Activated T-cell treated with anti-CD3 and anti-CD28 coated beads, Interleukin-2, amount 50 U/mL, for 4 hours (primary cell): ENCODE results near the gene NIN. TPM values are rescaled to one million over a fixed set of nuclear protein-coding genes. Genes with fewer than 3 reads are reported as not detected.
A peak's percentile ranks its signal among the peaks of the same experiment; 100 is the strongest.

ENCODE experiments used
- ATAC-seq, 2 donors: fragments of 200-7000 bp; cut with Tn5 transposase; one replicate each; pipeline ENCODE4 v1.10.0; 2021
- DNase-seq: peaks from one replicate; pipeline ENCODE4 v3.0.0-alpha.2; 2020
- H3K27me3 Mint-ChIP-seq: one replicate; pipeline ENCODE4 v1.8.0; 2021; ENCODE audit warnings: low read depth, mixed read lengths
- H3K36me3 Mint-ChIP-seq: one replicate; pipeline ENCODE4 v1.8.0; 2022; ENCODE audit warnings: mixed read lengths; ENCODE audit not compliant: insufficient read depth
- H3K4me1 Mint-ChIP-seq: one replicate; pipeline ENCODE4 v1.8.0; 2021; ENCODE audit warnings: low read depth, mixed read lengths
- H3K4me3 Mint-ChIP-seq: one replicate; pipeline ENCODE4 v1.8.0; 2021; ENCODE audit warnings: mild to moderate bottlenecking, moderate library complexity, mixed read lengths
- H3K9me3 Mint-ChIP-seq: one replicate; pipeline ENCODE4 v1.8.0; 2021; ENCODE audit warnings: mixed read lengths
- total RNA-seq, 3 donors: library from RNA; stranded (reverse); gene quantifications; one replicate each; pipeline ENCODE4 v1.2.1, GENCODE V29; 2021

The NIN gene
- total RNA-seq, 3 donors from 2014 or later, result 43.9 to 50.2 (median 46.5) TPM

- H3K36me3 Mint-ChIP-seq, result no peaks in the 10 kb centered on the region
- H3K9me3 Mint-ChIP-seq, result no peaks in the 10 kb centered on the region
- H3K27me3 Mint-ChIP-seq, result no peaks in the 10 kb centered on the region
- DNase-seq, result no peak
- ATAC-seq, result no peak
- peaks cover 5% of the 10 kb centered on the region for H3K4me1 Mint-ChIP-seq
- H3K4me3 Mint-ChIP-seq, result no peak overlapping the region
Observed at GRCh38 chr14:50854521-50854920, 23.6 kb upstream of the NIN start.

DNA sequence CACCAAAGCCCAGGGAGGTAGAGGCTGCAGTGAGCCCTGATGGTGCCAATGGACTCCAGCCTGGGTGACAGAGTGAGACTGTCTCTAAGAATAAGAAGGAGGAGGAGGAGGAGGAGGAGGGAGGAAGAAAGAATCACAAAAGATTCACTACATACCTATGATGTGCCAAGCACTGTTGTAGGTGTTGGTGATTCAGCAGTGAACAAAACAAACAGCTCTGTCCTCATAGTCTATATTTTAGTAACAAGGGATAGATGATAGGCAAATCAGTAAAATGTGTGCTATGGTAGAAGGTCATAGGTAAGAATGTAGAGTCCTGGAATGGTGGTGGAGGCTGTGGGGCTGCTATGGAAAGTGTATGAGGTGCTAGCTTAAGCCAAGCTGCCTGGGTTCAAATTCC is 22.9 kb upstream of the NIN start:
- H3K9me3 Mint-ChIP-seq, result no peaks in the 10 kb centered on the region
- H3K36me3 Mint-ChIP-seq, result no peaks in the 10 kb centered on the region
- H3K27me3 Mint-ChIP-seq, result no peaks in the 10 kb centered on the region
- H3K4me1 Mint-ChIP-seq, result no peaks in the 10 kb centered on the region
- ATAC-seq (peak; percentile 30 to 61), DNase-seq (no peak)
- H3K4me3 Mint-ChIP-seq, result no peak overlapping the region

DNA sequence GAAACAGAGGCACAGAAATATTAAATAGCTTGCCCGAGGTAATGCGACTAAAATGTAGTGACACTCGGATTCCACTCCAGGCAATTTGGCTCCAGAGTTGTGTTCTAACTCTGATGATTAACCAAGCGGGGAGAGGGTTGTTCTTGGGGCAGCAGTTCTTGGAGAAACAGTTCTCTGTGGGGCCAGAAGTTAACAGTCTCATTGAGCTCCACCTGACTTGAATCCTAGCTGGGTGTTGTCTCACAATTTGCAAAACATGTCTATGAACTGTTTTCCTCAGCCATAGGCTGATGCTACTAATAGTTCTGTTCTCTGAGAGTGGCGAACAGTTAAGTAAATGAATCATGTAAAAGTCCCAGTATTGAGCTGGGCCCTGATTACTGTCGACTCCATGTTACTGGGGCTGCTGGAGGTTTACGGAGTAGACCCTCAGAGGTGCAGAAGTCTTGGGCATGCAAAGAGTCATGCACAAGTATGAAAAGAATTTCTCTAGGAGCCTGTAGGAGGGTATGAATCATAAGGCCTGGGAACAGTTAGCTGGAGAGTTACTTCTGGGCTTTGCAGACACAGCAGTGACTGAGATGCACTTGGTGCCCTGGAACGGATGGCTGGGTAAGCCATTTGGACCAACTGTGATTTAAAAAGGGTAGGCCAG is 15.4 kb upstream of the NIN start:
- ATAC-seq, result no peak

GRCh38 chr14:50845166-50845565 is 14.2 kb upstream of the NIN start:
- H3K4me3 Mint-ChIP-seq, result no peak overlapping the region
- ATAC-seq (no peak), DNase-seq (no peak)
- H3K4me1 Mint-ChIP-seq, result peaks cover 1% of the 10 kb centered on the region
- H3K9me3 Mint-ChIP-seq, result no peaks in the 10 kb centered on the region
- no peaks in the 10 kb centered on the region for H3K36me3 Mint-ChIP-seq
- H3K27me3 Mint-ChIP-seq, result peaks cover 5% of the 10 kb centered on the region

More for the DNA sequence above, 15.4 kb upstream of the NIN start:
- Mint-ChIP-seq H3K36me3 (no peaks in the 10 kb centered on the region), H3K27me3 (peaks cover 5% of the 10 kb centered on the region), H3K4me3 (no peak overlapping the region), H3K4me1 (no peaks in the 10 kb centered on the region), H3K9me3 (no peaks in the 10 kb centered on the region)
- DNase-seq, result no peak

DNA sequence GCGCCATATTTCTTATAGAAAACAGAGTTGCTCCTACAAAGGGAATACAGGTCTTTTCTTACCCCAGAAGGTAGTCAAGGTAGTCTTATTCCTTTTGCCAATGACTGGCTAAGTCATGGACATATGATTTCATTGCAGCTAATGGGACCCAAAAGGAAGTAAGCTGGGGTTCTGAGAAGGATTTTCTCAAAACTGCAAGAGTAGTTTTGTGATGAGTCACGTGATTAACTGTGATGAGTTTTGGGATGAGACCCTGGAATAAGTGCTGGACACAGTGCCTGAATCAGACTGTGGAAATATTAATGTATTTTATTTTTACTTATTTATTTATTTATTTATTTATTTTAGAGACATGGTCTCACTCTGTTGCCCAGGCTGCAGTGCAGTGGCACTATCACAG is 13.4 kb upstream of the NIN start:
- ATAC-seq (no peak), DNase-seq (no peak)
- H3K4me1 Mint-ChIP-seq, result peaks cover 1% of the 10 kb centered on the region
- no peaks in the 10 kb centered on the region for H3K9me3 Mint-ChIP-seq
- H3K27me3 Mint-ChIP-seq, result peaks cover 5% of the 10 kb centered on the region
- H3K36me3 Mint-ChIP-seq, result no peaks in the 10 kb centered on the region
- no peak overlapping the region for H3K4me3 Mint-ChIP-seq

DNA sequence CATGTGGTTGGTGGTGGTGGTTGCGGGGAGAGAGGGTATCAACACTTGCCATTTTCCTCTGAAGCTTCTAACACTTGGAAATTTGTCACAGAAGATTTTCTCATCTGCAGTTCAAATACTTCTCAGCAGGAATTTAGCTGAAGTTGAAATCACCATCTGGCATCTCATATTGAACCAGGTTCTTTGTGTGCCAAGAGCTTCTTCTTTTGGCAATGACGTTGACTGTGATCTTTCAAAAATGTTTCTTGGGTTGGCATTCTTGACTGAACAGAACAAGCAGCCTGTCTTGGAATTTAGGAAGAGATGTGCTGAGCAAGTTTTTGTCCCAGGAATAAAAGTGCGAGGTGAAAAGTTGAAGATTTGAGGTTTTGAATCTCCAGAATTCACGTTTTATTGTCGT is 8.7 kb upstream of the NIN start:
- Mint-ChIP-seq H3K4me1 (peaks cover 18% of the 10 kb centered on the region), H3K27me3 (no peaks in the 10 kb centered on the region), H3K36me3 (no peaks in the 10 kb centered on the region), H3K9me3 (no peaks in the 10 kb centered on the region), H3K4me3 (no peak overlapping the region)
- DNase-seq (no peak), ATAC-seq (no peak)

DNA sequence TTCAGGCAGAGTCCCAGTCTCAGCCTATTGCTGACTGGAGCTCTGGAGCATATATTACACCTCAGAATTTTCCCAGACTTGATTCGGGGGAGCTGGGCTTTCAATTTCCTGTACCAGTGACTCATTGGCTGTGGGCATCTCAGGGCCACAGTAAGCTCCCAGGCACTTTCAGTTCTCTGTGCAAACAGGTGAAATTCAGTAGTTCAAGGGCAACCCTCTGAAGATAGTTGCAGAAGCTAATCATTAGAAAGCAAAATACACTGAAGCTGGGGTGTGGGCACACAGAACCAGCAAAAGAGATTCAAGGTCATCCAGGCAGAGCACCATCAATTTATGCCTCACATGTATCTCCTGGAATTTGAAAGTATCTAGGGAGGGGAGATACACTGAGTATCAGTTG is 8.1 kb upstream of the NIN start:
- Mint-ChIP-seq H3K4me3 (no peak overlapping the region), H3K27me3 (no peaks in the 10 kb centered on the region), H3K4me1 (peaks cover 23% of the 10 kb centered on the region), H3K36me3 (no peaks in the 10 kb centered on the region), H3K9me3 (no peaks in the 10 kb centered on the region)
- ATAC-seq, result peak; percentile 43 to 62
- no peak for DNase-seq

- no peaks in the 10 kb centered on the region for H3K27me3 Mint-ChIP-seq
- DNase-seq (no peak), ATAC-seq (no peak)
- H3K9me3 Mint-ChIP-seq, result no peaks in the 10 kb centered on the region
- H3K36me3 Mint-ChIP-seq, result no peaks in the 10 kb centered on the region
- no peak overlapping the region for H3K4me3 Mint-ChIP-seq
- H3K4me1 Mint-ChIP-seq, result peaks cover 26% of the 10 kb centered on the region
Observed at GRCh38 chr14:50837850-50838470, 7.0 kb upstream of the NIN start.

DNA sequence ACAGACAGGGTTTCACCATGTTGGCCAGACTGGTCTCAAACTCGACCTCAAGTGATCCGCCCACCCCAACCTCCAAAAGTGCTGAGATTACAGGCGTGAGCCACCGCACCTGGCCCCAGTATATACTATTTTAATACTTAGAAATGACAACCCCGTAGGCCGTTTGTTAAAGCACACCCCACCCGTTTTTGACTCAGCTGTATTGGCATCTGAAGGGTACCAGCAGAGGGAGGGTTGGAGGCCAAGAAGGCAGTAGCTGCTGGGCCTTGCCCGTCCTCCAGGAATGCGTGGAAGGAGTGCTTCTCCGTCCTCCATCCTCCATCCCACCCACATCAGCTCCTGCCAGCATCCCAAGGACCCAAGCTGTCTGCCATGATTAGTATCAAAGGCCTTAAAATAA is 6.3 kb upstream of the NIN start:
- no peak for ATAC-seq
- no peak for DNase-seq
- Mint-ChIP-seq H3K4me3 (no peak overlapping the region), H3K9me3 (no peaks in the 10 kb centered on the region), H3K36me3 (no peaks in the 10 kb centered on the region), H3K4me1 (peaks cover 28% of the 10 kb centered on the region), H3K27me3 (no peaks in the 10 kb centered on the region)

DNA sequence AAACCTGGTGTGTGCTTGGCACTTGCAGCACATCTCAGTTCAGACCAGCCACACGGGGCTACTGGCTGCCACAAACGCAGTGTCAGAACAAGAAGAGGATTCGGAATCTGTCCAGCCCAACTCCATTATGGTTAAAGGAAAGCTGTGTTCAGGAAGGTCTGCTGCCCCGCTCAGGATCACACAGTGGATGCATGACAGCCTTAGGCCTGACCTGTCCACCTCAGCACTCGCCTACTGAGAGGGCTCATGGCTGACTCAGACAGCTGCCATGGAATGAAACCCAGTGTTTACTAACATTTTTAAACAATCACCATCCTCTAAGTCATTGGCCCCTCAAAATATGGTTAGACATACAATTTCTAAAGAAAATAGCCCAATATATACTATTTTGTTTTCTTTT is 5.6 kb upstream of the NIN start:
- no peak for DNase-seq

DNA sequence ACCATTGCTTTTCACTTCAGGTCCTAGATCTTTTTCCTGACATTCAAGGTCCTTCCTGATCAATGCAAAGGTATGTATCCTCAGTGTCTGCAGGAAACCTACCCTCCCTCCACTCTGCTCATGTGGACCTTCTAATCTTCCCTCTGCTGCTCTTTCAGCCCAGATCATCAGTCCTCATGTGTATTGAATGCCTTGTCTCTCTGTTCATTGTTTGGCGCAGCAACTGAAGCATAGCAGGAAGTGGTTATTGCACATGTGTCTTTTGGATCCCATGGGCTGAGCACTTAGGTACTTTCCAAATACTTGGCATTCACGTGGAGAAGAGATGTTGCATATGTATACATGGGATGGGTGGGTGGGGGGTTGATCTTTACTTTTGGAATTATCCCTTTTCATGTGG is 4.3 kb upstream of the NIN start:
- DNase-seq (no peak), ATAC-seq (no peak)
- no peaks in the 10 kb centered on the region for H3K9me3 Mint-ChIP-seq
- H3K4me3 Mint-ChIP-seq, result no peak overlapping the region
- no peaks in the 10 kb centered on the region for H3K36me3 Mint-ChIP-seq
- no peaks in the 10 kb centered on the region for H3K27me3 Mint-ChIP-seq
- H3K4me1 Mint-ChIP-seq, result peaks cover 35% of the 10 kb centered on the region

More for the DNA sequence above, 5.6 kb upstream of the NIN start:
- Mint-ChIP-seq H3K4me3 (no peak overlapping the region), H3K36me3 (no peaks in the 10 kb centered on the region), H3K9me3 (no peaks in the 10 kb centered on the region), H3K4me1 (peaks cover 34% of the 10 kb centered on the region), H3K27me3 (no peaks in the 10 kb centered on the region)
- no peak for ATAC-seq

- no peak for ATAC-seq
- Mint-ChIP-seq H3K27me3 (no peaks in the 10 kb centered on the region), H3K4me1 (peaks cover 36% of the 10 kb centered on the region), H3K4me3 (no peak overlapping the region), H3K9me3 (no peaks in the 10 kb centered on the region), H3K36me3 (no peaks in the 10 kb centered on the region)
- no peak for DNase-seq
Observed at GRCh38 chr14:50834802-50835276, 3.9 kb upstream of the NIN start.

- Mint-ChIP-seq H3K4me1 (peaks cover 47% of the 10 kb centered on the region), H3K4me3 (no peak overlapping the region)
Observed at GRCh38 chr14:50832935-50833630, 2.1 kb upstream of the NIN start.

DNA sequence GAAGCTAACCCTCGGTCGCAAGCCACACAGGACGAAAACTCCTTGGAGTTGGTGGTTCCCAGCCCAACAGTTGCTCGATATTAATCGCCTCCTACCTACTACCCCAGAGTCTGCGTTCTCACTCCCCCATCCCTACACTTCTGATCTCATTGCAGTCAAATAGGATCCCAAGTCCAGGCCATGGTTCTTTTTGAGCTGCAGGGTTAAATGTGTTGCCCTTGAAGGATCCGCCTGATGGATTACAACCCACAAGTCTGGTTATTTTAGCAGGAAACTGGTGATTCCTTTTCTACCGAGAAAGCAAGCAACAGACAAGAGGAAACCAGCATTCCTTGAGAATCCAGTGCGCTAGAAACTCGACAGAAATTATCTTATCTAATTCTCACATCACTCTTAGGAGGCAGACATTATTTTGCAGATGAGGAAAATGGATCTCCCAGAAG is 785 bp upstream of the NIN start:
- no peaks in the 10 kb centered on the region for H3K36me3 Mint-ChIP-seq
- H3K4me1 Mint-ChIP-seq, result peaks cover 56% of the 10 kb centered on the region
- ATAC-seq (no peak), DNase-seq (no peak)
- H3K27me3 Mint-ChIP-seq, result no peaks in the 10 kb centered on the region
- H3K4me3 Mint-ChIP-seq, result peak overlapping the region; percentile 91
- no peaks in the 10 kb centered on the region for H3K9me3 Mint-ChIP-seq

More at GRCh38 chr14:50832935-50833630, 2.1 kb upstream of the NIN start:
- no peaks in the 10 kb centered on the region for H3K36me3 Mint-ChIP-seq
- no peaks in the 10 kb centered on the region for H3K27me3 Mint-ChIP-seq
- no peaks in the 10 kb centered on the region for H3K9me3 Mint-ChIP-seq
- ATAC-seq (no peak), DNase-seq (no peak)
